Retinal pigment epithelial cell (primary cell): ENCODE data around the gene CHERP.
"Not testable (repeated sequence)": the region's sequence is repeated elsewhere in the genome, so short reads cannot be mapped to it uniquely, and the experiment has no call there.

Source experiments
- DNase-seq: peaks from one replicate; pipeline ENCODE4 v3.0.0-alpha.2; 2010; ENCODE audit warnings: low read depth
- H3K4me3 ChIP-seq: 2 replicates; pipeline ENCODE4 v1.5.1; 2011; ENCODE audit warnings: mild to moderate bottlenecking, low read length, control low read depth, moderate library complexity
- TF ChIP-seq, protein P1 (sequence below): conservative IDR thresholded peaks from 2 replicates; pipeline ENCODE4 v1.5.1; 2011; ENCODE audit warnings: low read depth, low read length, control low read depth, inconsistent platforms

The CHERP gene

DNA sequence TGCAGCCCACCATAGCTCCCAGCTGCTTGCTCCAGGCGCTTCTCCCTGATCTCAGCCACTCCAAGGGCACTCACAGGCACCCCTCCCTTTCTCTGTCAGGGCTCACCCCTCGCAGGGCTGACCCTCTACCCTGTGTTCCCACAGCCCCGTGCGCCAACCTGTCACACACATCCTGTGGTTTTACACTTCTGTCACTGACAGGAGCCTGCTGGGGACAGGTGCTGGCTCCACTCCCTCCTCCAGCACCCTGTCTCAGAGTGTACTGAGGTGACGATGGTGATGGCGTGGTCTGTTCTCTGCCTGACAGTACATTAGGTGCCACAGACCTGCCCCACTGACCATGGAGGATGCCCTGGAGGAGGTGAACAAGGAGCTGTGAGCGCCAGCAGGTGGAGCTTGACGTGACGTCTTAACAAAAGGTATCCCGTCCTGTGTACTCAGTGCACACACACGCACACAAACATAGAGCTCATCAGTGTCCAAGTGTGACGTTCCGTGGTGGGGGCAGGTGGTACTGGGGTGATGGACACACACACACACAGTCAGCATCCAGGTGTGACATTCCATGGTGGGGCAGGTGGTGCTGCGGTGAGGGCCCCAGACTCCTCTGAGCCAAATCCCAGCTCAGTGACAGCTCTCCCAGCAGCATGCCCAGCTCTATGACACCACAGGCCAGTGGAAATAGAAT lies 25.2 kb downstream of the CHERP start:
- no peak overlapping the region for H3K4me3 ChIP-seq
- DNase-seq, result no peak
- TF ChIP-seq, protein P1, sequence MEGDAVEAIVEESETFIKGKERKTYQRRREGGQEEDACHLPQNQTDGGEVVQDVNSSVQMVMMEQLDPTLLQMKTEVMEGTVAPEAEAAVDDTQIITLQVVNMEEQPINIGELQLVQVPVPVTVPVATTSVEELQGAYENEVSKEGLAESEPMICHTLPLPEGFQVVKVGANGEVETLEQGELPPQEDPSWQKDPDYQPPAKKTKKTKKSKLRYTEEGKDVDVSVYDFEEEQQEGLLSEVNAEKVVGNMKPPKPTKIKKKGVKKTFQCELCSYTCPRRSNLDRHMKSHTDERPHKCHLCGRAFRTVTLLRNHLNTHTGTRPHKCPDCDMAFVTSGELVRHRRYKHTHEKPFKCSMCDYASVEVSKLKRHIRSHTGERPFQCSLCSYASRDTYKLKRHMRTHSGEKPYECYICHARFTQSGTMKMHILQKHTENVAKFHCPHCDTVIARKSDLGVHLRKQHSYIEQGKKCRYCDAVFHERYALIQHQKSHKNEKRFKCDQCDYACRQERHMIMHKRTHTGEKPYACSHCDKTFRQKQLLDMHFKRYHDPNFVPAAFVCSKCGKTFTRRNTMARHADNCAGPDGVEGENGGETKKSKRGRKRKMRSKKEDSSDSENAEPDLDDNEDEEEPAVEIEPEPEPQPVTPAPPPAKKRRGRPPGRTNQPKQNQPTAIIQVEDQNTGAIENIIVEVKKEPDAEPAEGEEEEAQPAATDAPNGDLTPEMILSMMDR, result no peak

DNA sequence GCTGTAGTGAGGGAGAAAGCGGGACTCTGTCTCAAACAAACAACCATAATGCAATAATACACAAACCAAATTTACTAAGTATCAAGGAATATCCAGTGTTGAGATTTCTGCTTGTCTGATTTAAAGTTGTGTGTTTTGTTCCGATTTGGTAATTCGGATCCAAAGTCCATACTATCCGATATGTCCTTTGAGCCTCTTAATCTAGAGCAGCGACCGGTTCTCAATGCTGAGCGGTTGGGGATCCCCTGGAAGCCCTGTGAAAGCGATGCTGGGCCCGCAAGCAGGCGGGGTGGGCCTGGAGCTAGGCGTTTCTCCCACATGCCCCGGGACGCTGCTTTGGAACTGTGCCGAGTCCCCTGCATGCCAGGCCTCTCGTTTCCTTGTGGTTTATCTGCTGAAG lies 25.9 kb downstream of the CHERP start:
- no peak for DNase-seq
- no peak overlapping the region for H3K4me3 ChIP-seq
- TF ChIP-seq, protein P1, result no peak

DNA sequence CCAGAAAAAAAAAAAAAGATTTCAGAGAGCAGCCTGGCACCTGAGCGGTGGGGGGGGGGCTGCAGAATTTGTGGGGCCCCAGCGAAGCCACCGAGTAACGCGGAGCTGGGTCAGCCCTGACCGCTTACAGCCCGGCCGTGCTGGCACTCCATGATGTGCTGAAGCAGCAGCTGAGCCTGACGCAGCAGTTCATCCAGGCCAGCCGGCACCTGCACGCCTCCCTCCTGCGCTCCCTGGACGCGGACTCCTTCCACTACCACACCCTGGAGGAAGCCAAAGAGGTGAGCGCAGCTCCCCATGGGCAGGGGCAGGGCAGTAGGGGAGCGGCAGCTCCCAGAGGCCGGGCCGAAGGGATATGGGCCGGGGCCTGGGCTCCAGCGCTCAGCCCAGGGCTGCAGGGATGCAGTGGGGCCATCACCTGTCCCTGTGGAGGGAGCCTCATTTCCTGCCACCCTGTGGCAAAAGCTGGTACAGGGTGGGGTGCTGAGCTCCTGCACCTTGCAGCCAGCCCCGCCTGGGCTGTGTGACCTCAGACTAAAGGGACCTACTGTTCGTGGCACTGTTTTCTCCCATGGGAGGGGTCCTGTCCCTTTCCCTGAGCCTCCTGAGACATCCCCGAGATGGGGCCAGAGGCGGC lies 27.7 kb downstream of the CHERP start:
- no peak overlapping the region for H3K4me3 ChIP-seq
- TF ChIP-seq, protein P1, result peak; percentile 10
- no peak for DNase-seq

DNA sequence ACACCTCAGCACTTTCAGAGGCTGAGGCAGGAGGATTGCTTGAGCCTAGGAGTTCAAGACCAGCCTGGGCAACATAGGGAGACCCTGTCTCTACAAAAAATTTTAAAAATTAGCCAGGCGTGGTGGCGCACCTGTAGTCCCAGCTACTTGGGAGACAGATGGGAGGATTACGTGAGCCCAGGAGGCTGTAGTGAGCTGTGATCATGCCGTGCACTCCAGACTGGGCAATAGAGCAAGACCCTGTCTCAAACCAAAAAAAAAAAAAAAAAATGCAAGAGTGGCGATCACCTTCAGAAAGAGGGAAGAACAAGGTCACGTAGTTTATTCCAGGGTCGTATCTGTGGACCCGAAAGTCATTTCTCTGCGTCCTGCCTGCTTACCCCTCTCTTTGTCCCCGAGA lies 29.6 kb downstream of the CHERP start:
- not testable (repeated sequence) for H3K4me3 ChIP-seq, DNase-seq

DNA sequence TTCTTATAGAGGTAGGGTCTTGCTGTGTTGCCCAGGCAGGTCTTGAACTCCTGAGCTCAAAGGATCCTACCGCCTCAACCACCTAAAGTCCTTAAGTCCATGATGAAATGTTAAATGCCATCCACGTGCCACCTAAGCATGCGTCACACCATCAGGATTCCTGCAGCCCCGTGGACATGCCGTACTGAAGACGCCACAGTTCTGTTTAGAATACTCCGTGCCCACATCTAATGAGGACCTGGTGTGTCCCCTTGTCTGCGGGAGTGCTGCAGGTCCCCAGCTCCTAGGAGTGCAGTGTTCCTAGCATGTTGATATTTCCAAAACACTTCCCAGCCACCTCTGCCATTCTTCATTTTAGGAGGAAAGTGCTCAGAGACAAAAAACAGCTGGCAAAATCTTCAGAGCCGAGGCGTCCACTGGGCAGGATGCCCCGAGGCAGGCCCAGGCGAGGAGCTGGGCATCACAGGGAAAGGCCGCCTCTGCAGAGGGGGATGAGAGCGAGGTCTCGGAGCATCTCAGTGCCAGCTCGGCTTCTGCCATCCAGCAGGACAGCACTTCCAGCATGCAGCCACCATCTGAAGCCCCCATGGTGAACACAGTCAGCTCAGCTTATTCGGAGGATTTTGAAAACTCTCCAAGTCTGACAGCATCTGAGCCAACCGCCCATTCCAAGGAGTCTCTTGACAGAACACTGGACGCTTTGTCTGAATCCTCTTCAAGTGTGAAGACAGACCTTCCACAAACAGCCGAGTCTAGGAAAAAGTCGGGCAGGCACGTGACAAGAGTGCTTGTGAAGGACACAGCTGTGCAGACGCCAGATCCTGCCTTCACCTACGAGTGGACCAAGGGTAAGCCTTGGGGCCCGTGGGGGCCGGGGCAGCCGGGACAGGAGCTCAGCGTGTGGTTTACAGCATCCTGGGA lies 32.8 kb downstream of the CHERP start:
- no peak for DNase-seq
- no peak overlapping the region for H3K4me3 ChIP-seq
- TF ChIP-seq, protein P1, result no peak

DNA sequence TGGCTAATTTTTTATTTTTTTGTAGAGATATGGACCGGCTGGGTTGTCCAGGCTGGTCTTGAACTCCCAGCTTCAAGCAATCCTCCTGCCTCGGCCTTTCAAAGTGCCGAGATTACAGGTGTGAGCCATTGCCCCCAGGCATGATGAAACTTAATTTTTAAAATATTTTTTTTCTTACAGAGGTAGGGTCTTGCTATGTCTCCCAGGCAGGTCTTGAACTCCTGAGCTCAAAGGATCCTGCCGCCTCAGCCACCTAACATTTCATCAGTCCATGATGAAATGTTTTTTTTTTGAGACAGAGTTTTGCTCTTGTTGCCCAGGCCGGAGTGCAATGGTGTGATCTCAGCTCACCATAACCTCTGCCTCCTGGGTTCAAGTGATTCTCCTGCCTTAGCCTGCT lies 33.7 kb downstream of the CHERP start:
- TF ChIP-seq, protein P1, result no peak
- no peak for DNase-seq
- H3K4me3 ChIP-seq, result no peak overlapping the region

DNA sequence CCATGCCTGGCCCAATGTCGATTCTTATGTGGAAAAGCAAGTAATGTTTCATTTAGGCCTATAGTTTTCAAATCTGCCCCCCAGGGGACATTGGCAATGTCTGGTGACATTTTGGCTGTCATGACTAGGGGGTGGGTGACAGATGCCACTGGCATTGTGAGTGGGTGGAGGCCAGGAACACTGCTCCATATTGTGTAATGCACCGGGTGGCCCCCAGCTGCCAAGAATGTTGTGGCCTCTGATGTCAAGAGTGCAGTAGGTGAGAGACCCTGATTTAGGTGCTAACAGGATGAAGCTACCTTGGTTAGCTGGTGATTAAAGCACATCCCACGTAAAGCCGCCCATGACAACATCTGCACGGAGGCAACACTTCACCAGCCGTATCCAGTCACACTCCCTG lies 35.3 kb downstream of the CHERP start:
- TF ChIP-seq, protein P1, result no peak
- no peak for DNase-seq
- no peak overlapping the region for H3K4me3 ChIP-seq

DNA sequence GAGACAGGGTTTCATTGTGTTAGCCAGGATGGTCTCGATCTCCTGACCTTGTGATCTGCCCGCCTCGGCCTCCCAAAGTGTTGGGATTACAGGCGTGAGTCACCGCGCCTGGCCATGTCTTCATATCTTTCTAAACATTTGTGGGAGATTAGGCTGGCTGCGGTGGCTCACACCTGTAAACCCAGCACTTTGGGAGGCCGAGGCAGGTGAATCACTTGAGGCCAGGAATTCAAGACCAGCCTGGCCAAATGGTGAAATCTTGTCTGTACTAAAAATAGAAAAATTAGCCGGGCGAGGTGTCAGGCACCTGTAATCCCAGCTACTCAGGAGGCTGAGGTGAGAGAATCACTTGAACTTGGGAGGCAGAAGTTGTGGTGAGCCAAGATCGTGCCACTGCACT lies 36.1 kb downstream of the CHERP start:
- not testable (repeated sequence) for H3K4me3 ChIP-seq

More for the DNA sequence above, 36.1 kb downstream of the CHERP start:
- DNase-seq, result not testable (repeated sequence)
